IMR-90 (cell line): ENCODE data around the gene ATP6V0E2. TPM values are rescaled to one million over a fixed set of nuclear protein-coding genes. Genes with fewer than 3 reads are reported as not detected.

ENCODE experiments used
- ATAC-seq: fragments of 200-7000 bp; cut with Tn5 transposase; 2 replicates; pipeline ENCODE4 v1.9.1; 2020; ENCODE audit warnings: low read depth, mild to moderate bottlenecking, moderate library complexity
- BruUV-seq: library from RNA; stranded (reverse); fragments of 400-500 nt; replicated peaks from 2 replicates; lab custom pipeline; 2021; lab: Mats Ljungman, UMichigan
- CTCF ChIA-PET: fragments of 300-600 bp; formaldehyde crosslinking; extraction: SDS; loops from one replicate; lab custom pipeline; 2021; ENCODE audit warnings: antibody characterized with exemption; lab: Yijun Ruan, JAX
- POLR2A ChIA-PET: fragments of 300-600 bp; sonication (Branson Sonifier 250); formaldehyde crosslinking; loops from one replicate; lab custom pipeline; 2022; ENCODE audit warnings: antibody characterized with exemption; ENCODE audit not compliant: unreplicated experiment; lab: Charles Lee
- DNase-seq: peaks from one replicate; pipeline ENCODE4 v3.0.0; 2013
- H2AFZ ChIP-seq: replicated peaks from 2 replicates; pipeline ENCODE3; 2013; ENCODE audit warnings: low read length, mild to moderate bottlenecking; ENCODE audit not compliant: poor library complexity
- H2AK5ac ChIP-seq: 2 replicates; pipeline ENCODE4 v1.6.1; 2013; ENCODE audit warnings: low read depth, low read length, inconsistent platforms
- H2AK9ac ChIP-seq: replicated peaks from 2 replicates; pipeline ENCODE3; 2013; ENCODE audit warnings: mild to moderate bottlenecking, low read depth, low read length, moderate library complexity; ENCODE audit not compliant: poor library complexity
- H2BK120ac ChIP-seq: 2 replicates; pipeline ENCODE4 v1.6.1; 2013; ENCODE audit warnings: low read depth, low read length, inconsistent platforms
- H2BK15ac ChIP-seq: 3 replicates; pipeline ENCODE4 v1.6.1; 2013; ENCODE audit warnings: low read depth, low read length, inconsistent platforms
- H2BK20ac ChIP-seq: 2 replicates; pipeline ENCODE4 v1.6.1; 2013; ENCODE audit warnings: low read depth, mild to moderate bottlenecking, inconsistent platforms, low read length, moderate library complexity
- H2BK5ac ChIP-seq: 2 replicates; pipeline ENCODE4 v1.6.1; 2013; ENCODE audit warnings: mild to moderate bottlenecking, low read depth, low read length, inconsistent platforms; ENCODE audit not compliant: poor library complexity, severe bottlenecking
- H3K14ac ChIP-seq: replicated peaks from 2 replicates; pipeline ENCODE4 v1.6.1; 2013; ENCODE audit warnings: low read depth, low read length, inconsistent platforms
- H3K18ac ChIP-seq: 2 replicates; pipeline ENCODE4 v1.6.1; 2013; ENCODE audit warnings: low read depth, low read length, control low read depth
- H3K23ac ChIP-seq: 2 replicates; pipeline ENCODE4 v1.6.1; 2013; ENCODE audit warnings: low read depth, low read length, inconsistent platforms
- H3K27ac ChIP-seq: 2 replicates; pipeline ENCODE4 v1.5.1; 2013; ENCODE audit warnings: mild to moderate bottlenecking, control low read depth, low read length; ENCODE audit not compliant: insufficient read depth
- H3K27me3 ChIP-seq: 2 replicates; pipeline ENCODE4 v1.6.1; 2013; ENCODE audit warnings: low read length; ENCODE audit not compliant: control insufficient read depth, insufficient read depth
- H3K36me3 ChIP-seq: 2 replicates; pipeline ENCODE4 v1.6.1; 2013; ENCODE audit warnings: low read length, mixed read lengths; ENCODE audit not compliant: control insufficient read depth, insufficient read depth
- H3K4ac ChIP-seq: 2 replicates; pipeline ENCODE4 v1.6.1; 2013; ENCODE audit warnings: low read depth, low read length, inconsistent platforms
- H3K4me1 ChIP-seq: 2 replicates; pipeline ENCODE4 v1.6.1; 2013; ENCODE audit warnings: low read length, mixed read lengths; ENCODE audit not compliant: control insufficient read depth, insufficient read depth
- H3K4me2 ChIP-seq: 2 replicates; pipeline ENCODE4 v1.6.1; 2013; ENCODE audit warnings: low read depth, mild to moderate bottlenecking, control low read depth, low read length, moderate library complexity
- H3K4me3 ChIP-seq: 2 replicates; pipeline ENCODE4 v1.5.1; 2013; ENCODE audit warnings: low read depth, mild to moderate bottlenecking, control low read depth, low read length, moderate library complexity; ENCODE audit not compliant: insufficient read depth
- H3K56ac ChIP-seq: 2 replicates; pipeline ENCODE4 v1.6.1; 2013; ENCODE audit warnings: low read length, inconsistent platforms; ENCODE audit not compliant: insufficient read depth; ENCODE audit errors: extremely low read depth
- H3K79me1 ChIP-seq, 2 experiments: 2 replicates each; pipeline ENCODE4 v1.6.1; 2013; ENCODE audit warnings: low read length in 2 of 2, inconsistent platforms in 1 of 2, low read depth in 1 of 2
- H3K9ac ChIP-seq: 2 replicates; pipeline ENCODE4 v1.6.1; 2013; ENCODE audit warnings: low read depth, low read length, control low read depth
- H3K9me1 ChIP-seq: 2 replicates; pipeline ENCODE4 v1.6.1; 2013; ENCODE audit warnings: low read length, inconsistent platforms; ENCODE audit not compliant: insufficient read depth
- H3K9me3 ChIP-seq: 2 replicates; pipeline ENCODE4 v1.6.1; 2013; ENCODE audit warnings: low read length; ENCODE audit not compliant: control insufficient read depth, insufficient read depth
- H4K20me1 ChIP-seq: 2 replicates; pipeline ENCODE4 v1.6.1; 2013; ENCODE audit warnings: low read length, inconsistent platforms; ENCODE audit not compliant: insufficient read depth
- H4K5ac ChIP-seq: 2 replicates; pipeline ENCODE4 v1.6.1; 2013; ENCODE audit warnings: mild to moderate bottlenecking, low read depth, low read length, control low read depth
- H4K8ac ChIP-seq, 2 experiments: 2 replicates each; pipeline ENCODE4 v1.6.1; 2013; ENCODE audit warnings: low read depth in 2 of 2, low read length in 2 of 2, control low read depth in 1 of 2, inconsistent platforms in 1 of 2
- H4K91ac ChIP-seq: 2 replicates; pipeline ENCODE4 v1.6.1; 2013; ENCODE audit warnings: low read depth, low read length, inconsistent platforms; ENCODE audit not compliant: insufficient read depth
- BHLHE40 ChIP-seq: fragments of 150-350 bp; IDR thresholded peaks from 2 replicates; pipeline ENCODE4 v1.6.1; 2016; ENCODE audit warnings: mild to moderate bottlenecking, low read depth, low read length
- CHD1 ChIP-seq: IDR thresholded peaks from 2 replicates; pipeline ENCODE4 v1.6.1; 2012; ENCODE audit warnings: low read depth, low read length, improper control_type of control experiment
- CTCF ChIP-seq: conservative IDR thresholded peaks from 2 replicates; pipeline ENCODE4 v1.5.1; 2012; ENCODE audit warnings: mild to moderate bottlenecking, low read depth, low read length, improper control_type of control experiment
- FOS ChIP-seq: fragments of 150-350 bp; IDR thresholded peaks from 2 replicates; pipeline ENCODE4 v1.6.1; 2016; ENCODE audit warnings: low read depth, low read length
- MAFK ChIP-seq: IDR thresholded peaks from 2 replicates; pipeline ENCODE4 v1.6.1; 2012; ENCODE audit warnings: low read depth, low read length, improper control_type of control experiment
- MAZ ChIP-seq: IDR thresholded peaks from 2 replicates; pipeline ENCODE4 v1.6.1; 2012; ENCODE audit warnings: low read depth, mild to moderate bottlenecking, low read length, improper control_type of control experiment, moderate library complexity, borderline replicate concordance
- MXI1 ChIP-seq: IDR thresholded peaks from 2 replicates; pipeline ENCODE4 v1.6.1; 2012; ENCODE audit warnings: low read depth, mild to moderate bottlenecking, low read length, moderate library complexity, borderline replicate concordance
- POLR2A ChIP-seq: IDR thresholded peaks from 2 replicates; pipeline ENCODE4 v1.6.1; 2012; ENCODE audit warnings: mild to moderate bottlenecking, low read depth, low read length
- RAD21 ChIP-seq: IDR thresholded peaks from 2 replicates; pipeline ENCODE4 v1.6.1; 2012; ENCODE audit warnings: low read length, improper control_type of control experiment
- RFX5 ChIP-seq: IDR thresholded peaks from 2 replicates; pipeline ENCODE4 v1.8.0; 2012; ENCODE audit warnings: low read depth, mild to moderate bottlenecking, low read length, moderate library complexity
- WGBS, 2 experiments: methylation state at CpG; one replicate each; pipeline versions ENCODE4 v1.1.5 to v1.1.7; 2013; ENCODE audit warnings: missing lambda C conversion rate in 2 of 2; ENCODE audit not compliant: insufficient read length in 1 of 2; ENCODE audit errors: extremely low coverage in 2 of 2; 5-methylcytosine and 5-hydroxymethylcytosine counted together
- dilution Hi-C: fragments of 300-500 bp; cut with HindIII; formaldehyde crosslinking; loops from one replicate; pipeline ENCODE4 v1.14.3; 2018; ENCODE audit warnings: low sequenced_read_pairs; ENCODE audit not compliant: unreplicated experiment
- in situ Hi-C: fragments of 300-500 bp; cut with MboI; formaldehyde crosslinking; loops from 3 replicates; pipeline ENCODE4 v1.14.3; 2019; ENCODE audit warnings: low sequenced_read_pairs, inconsistent platforms, mixed read lengths
- intact Hi-C: fragments of 100-400 bp; cut with micrococcal nuclease; formaldehyde crosslinking; loops from 2 replicates; pipeline ENCODE4 v1.10.0; 2022
- polyA plus RNA-seq, 3 experiments: library from polyadenylated mRNA; depleted of rRNA; stranded (reverse); fragments of >200 nt; gene quantifications; 2 replicates each; pipeline ENCODE4 v1.2.3, GENCODE V29; 2012; ENCODE audit warnings: low replicate concordance in 1 of 3
- total RNA-seq: library from RNA; depleted of rRNA; stranded (reverse); fragments of >200 nt; gene quantifications from 2 replicates; pipeline ENCODE4 v1.2.3, GENCODE V29; 2012
- TF ChIP-seq, protein P1 (sequence below): fragments of 150-350 bp; IDR thresholded peaks from 2 replicates; pipeline ENCODE4 v1.6.1; 2017; ENCODE audit warnings: mild to moderate bottlenecking, antibody characterized with exemption, low read length, low read depth

Gene ATP6V0E2
- total and polyA plus RNA-seq, 2 of the 4 experiments (the other 2 are of a cell fraction): 5.7 to 30.3 TPM

DNA sequence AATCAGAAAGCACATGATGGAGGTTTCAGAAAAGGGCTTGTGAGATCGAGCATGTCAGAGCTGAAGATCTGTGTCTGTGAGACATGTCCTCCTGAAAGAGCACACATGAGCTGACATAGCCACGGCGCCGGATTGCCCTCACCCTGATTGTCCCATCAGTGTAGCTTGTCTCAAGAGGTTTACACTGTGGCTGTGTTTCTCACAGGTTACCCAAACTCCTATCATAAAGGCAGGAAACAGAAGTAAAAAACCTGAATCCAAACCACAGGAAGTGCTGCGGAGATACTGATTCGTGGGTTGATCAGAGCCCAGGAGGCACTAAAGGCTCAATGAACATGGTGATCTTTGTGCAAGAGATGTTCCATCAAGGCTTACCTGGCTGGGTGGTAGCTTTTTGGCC is 3.9 kb upstream of the ATP6V0E2 start:
- H2AK5ac ChIP-seq: no peak overlapping the region
- H3K27ac ChIP-seq: no peak overlapping the region
- H3K14ac ChIP-seq: no peak overlapping the region
- BruUV-seq: no TSS peak
- H3K4me3 ChIP-seq: no peak overlapping the region
- dilution Hi-C loops (no loop called here), intact Hi-C loops (no loop called here), in situ Hi-C loops (loop anchor here (25.0 kb wide), 1 partner anchor 542 kb away; a partner anchor contains a TSS)
- no peak overlapping the region for H2BK20ac ChIP-seq
- H3K4ac ChIP-seq: no peak overlapping the region
- ChIA-PET CTCF (no interaction called here), POLR2A (no interaction called here)
- no peak overlapping the region for H4K5ac ChIP-seq
- no peak overlapping the region for H2BK15ac ChIP-seq
- H4K8ac ChIP-seq: no peak overlapping the region
- peaks cover 8% of the 10 kb centered on the region for H3K4me1 ChIP-seq
- ATAC-seq: no peak
- DNase-seq: no peak
- no CpG with 5 or more reads among the region's 6 CpGs for WGBS, 2 experiments
- H3K9me1 ChIP-seq: peaks cover 10% of the 10 kb centered on the region; the same call in 1 of the 2 replicates
- H3K4me2 ChIP-seq: no peak overlapping the region
- H3K36me3 ChIP-seq: peaks cover 6% of the 10 kb centered on the region; the same call in 1 of the 2 replicates
- no peak overlapping the region for H3K56ac ChIP-seq
- H2AFZ ChIP-seq: no peak overlapping the region
- no peaks in the 10 kb centered on the region for H4K20me1 ChIP-seq
- no peak overlapping the region for H3K23ac ChIP-seq
- no peak overlapping the region for H2BK120ac ChIP-seq
- H3K79me1 ChIP-seq: peaks cover 0 to 6% of the 10 kb centered on the region in 2 experiments; a peak in 1 of 4 replicates
- H3K9me3 ChIP-seq: no peaks in the 10 kb centered on the region
- H2AK9ac ChIP-seq: no peak overlapping the region
- no peak overlapping the region for H4K91ac ChIP-seq
- no peak overlapping the region for H2BK5ac ChIP-seq
- no peak overlapping the region for H3K9ac ChIP-seq
- H3K27me3 ChIP-seq: no peaks in the 10 kb centered on the region
- no peak for TF ChIP-seq FOS
- TF ChIP-seq CTCF: no peak
- no peak for TF ChIP-seq RFX5
- no peak for TF ChIP-seq MAZ
- TF ChIP-seq BHLHE40: no peak
- TF ChIP-seq RAD21: no peak
- TF ChIP-seq MAFK: no peak
- no peak for TF ChIP-seq CHD1
- TF ChIP-seq, protein P1, sequence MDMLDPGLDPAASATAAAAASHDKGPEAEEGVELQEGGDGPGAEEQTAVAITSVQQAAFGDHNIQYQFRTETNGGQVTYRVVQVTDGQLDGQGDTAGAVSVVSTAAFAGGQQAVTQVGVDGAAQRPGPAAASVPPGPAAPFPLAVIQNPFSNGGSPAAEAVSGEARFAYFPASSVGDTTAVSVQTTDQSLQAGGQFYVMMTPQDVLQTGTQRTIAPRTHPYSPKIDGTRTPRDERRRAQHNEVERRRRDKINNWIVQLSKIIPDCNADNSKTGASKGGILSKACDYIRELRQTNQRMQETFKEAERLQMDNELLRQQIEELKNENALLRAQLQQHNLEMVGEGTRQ: no peak
- TF ChIP-seq POLR2A: no peak
- no peak for TF ChIP-seq MXI1
- H3K18ac ChIP-seq: no peak overlapping the region
